ENCODE data around the gene MYBPC2. TPM values are rescaled to one million over a fixed set of nuclear protein-coding genes. Genes with fewer than 3 reads are reported as not detected.
A peak's percentile ranks its signal among the peaks of the same experiment; 100 is the strongest.
"Not testable (repeated sequence)": the region's sequence is repeated elsewhere in the genome, so short reads cannot be mapped to it uniquely, and the experiment has no call there.

The MYBPC2 gene
- polyA plus RNA-seq, 12 donors: 11.4 to 140 (median 53.8) TPM; not detected in 2

DNA sequence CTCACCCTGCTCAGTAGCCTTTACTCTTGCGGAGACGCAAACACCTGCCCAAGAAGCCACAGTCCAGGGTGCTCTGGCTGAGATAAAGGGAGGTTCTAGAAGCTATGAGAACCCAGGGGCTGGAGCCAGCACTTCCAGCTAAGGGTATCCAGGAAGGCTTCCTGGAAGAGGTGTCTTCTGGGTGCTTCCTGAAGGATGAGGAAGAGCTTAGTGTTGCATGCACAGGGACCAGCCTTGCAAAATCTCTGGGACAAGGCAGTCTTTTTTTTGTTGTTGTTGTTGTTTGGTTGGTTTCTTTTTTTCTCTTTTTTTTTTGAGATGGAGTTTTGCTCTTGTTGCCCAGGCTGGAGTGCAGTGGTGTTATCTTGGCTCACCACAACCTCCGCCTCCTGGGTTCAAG, 20.6 kb downstream of the MYBPC2 start:
- no peak for DNase-seq

DNA sequence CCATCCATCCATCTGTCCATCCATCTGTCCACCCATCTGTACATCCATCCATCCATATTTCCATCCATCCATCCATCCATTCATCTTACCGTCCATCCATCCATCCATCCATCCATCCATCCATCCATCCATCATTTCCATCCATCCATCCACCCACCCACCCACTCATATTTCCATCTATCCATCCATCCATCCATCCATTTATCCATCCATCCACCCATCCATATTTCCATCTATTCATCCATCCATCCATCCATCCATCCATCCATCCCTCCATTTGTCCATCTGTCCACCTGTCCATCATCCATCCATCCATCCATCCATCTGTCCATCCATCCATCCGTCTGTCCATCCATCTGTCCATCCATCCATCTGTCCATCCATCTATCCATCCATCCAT, 23.3 kb downstream of the MYBPC2 start:
- no peak for DNase-seq

DNA sequence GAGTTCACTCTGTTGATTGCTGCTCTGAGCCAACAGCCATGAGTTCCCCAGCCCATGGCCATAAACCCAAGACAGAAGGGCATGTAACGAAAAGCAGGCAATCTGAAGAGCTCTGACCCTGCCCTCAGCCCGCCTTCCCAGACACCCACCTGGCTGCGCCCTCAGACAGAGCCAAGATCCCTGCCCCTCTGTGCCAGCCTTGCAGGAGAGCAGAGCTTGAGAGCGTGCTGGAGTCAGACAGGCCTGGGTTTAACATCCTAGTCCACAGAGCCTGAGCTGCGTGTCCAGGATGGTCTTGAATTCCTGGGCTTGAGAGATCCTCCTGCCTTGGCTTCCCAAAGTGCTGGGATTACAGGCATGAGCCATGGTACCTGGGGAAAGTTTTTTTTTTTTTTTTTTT, 24.6 kb downstream of the MYBPC2 start:
- DNase-seq: no peak

- no peak for DNase-seq
These were observed 25.8 kb downstream of the MYBPC2 start for GRCh38 chr19:50458396-50459066.

DNA sequence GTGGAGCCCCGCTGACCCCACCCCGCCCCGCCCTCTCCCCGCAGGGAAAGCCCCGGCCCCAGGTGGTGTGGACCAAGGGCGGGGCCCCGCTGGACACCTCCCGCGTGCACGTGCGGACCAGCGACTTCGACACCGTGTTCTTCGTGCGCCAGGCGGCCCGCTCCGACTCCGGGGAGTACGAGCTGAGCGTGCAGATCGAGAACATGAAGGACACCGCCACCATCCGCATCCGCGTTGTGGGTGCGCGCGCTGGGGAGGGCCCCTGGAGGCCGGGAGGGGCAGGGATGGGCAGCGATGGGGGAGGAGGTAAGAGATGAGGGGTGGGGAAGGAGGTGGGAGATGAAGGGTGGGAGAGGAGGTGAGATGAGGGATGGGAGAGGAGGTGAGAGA, 26.4 kb downstream of the MYBPC2 start:
- no peak for DNase-seq

GRCh38 chr19:50459638-50460037, 26.9 kb downstream of the MYBPC2 start:
- no peak for DNase-seq

GRCh38 chr19:50460161-50460765, 27.6 kb downstream of the MYBPC2 start:
- DNase-seq: no peak

DNA sequence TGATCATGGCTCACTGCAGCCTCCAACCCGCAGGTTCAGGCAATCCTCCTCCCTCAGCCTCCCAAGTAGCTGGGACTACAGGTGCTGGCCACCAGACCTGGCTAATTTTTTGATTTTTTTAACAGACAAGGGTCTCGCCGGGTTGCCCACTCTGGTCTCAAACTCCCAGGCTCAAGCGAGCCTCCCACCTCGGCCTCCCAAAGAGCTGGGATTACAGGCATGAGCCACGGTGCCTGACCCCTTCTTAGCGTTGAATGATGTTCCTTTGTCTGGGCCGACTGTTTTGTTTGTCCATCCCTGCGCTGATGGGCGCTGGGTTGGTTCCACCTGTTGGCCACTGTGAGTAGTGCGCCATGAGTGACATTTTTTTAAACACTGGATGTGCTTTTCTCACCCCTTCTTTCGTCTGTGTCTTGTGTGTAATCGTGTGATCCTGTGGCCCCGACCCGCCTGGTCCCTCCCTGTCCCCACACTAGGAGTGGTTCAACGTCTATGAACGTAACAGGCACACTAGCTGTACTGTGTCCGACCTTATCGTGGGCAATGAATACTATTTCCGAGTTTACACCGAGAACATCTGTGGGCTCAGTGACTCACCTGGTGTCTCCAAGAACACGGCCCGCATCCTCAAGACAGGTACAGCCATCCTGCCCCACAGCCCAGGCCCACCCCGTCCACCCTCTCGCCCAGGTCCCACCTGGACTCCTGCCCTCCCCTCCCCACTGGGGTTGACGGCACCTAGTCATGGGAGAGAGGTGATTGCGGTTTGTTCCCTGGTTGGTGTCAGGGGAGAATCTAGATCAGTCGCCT, 28.6 kb downstream of the MYBPC2 start:
- peak; percentile 71 for DNase-seq

GRCh38 chr19:50462970-50463369, 30.3 kb downstream of the MYBPC2 start:
- no peak for DNase-seq

DNA sequence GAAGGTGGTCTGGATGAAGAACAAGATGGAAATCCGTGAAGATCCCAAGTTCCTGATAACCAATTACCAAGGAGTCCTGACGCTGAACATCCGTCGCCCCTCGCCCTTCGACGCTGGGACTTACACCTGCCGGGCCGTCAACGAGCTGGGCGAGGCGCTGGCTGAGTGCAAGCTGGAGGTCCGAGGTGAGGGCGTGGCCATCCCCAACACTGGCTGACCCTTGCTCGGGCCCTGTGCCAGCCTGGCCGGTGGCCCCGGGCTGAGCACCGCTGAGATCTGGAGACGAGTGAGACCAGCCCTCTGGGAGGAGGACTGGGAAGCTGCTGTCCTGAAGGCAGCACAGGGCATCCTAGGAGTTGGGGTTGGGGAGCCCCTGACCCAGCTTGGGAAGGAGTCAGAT, 31.7 kb downstream of the MYBPC2 start:
- no peak for DNase-seq

- DNase-seq: no peak
These were observed 32.3 kb downstream of the MYBPC2 start for GRCh38 chr19:50465000-50465399.

- peak; percentile 41 for DNase-seq
These were observed 33.5 kb downstream of the MYBPC2 start for GRCh38 chr19:50465986-50466705.

DNA sequence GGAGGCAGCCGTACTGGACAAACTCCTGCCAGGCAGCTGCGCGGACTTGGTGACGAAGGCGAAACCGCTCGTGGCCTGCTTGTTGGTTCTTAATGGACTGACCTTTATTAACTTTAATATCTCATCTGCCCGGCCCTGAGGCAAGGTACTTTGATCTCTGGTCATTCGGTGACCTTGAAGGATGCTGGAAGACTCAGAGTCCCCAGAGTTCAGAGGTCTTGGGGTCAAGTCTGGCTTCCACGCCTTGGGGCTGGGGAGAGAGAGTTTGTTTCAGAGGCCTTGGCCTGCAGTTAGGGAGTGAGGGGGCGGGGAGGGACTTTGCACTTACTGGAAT, 34.0 kb downstream of the MYBPC2 start:
- no peak for DNase-seq

DNA sequence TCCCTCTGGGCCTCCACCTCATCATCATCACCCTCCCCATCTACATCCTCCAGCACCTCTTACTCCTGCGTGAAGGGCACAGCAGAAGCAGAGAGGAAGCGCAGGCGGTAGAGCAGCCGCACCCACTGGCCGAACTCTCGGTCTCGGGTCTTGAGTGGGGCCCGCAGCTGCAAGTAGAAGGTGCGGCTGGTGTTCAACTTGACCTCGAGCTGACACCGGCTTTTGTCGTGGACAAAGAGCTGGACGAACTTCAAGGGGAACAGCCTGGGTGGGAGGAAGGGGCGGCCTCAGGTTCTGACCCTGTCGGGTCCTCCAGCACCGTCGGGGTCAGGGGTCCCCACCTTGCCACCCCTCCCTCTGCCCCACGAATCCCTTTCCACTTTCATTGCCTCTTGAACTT, 34.9 kb downstream of the MYBPC2 start:
- DNase-seq: no peak

DNA sequence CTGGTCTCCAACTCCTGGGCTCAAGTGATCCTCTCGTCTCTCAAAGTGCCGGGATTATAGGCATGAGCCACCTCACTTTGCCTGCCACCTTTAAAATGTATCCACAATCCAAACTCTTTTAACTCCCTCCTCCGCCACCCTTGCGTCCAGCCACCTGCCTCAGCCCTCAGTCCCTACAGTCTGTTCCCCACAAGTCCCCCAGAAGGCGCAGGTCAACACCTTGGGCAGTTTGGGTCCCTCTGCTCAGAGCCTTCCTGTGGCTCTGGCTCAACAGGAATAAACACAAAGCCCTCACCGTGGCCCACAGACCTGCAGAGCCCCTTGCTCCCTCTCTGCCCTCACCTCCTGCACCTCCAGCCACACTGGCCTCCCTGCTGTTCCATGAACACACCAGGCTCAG, 36.1 kb downstream of the MYBPC2 start:
- DNase-seq: no peak

DNA sequence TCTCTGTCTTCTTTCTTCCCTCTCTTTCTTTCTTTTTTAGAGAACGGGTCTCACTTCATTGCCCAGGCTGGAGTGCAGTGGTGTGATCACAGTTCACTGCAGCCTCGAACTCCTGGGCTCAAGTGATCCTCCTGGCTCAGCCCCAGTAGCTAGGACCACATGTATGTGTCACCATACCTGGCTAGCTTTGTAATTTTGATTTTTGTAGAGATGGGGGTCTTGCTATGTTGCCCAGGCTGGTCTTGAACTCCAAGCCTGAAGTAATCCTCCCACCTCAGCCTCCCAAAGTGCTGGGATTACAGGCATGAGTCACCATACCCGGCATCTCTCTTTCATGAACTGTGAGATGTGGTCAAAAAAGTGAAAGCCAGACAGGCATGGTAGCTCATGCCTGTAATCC, 40.6 kb downstream of the MYBPC2 start:
- DNase-seq: not testable (repeated sequence)

- no peak for DNase-seq
These were observed 42.4 kb downstream of the MYBPC2 start for GRCh38 chr19:50475101-50475568.

DNA sequence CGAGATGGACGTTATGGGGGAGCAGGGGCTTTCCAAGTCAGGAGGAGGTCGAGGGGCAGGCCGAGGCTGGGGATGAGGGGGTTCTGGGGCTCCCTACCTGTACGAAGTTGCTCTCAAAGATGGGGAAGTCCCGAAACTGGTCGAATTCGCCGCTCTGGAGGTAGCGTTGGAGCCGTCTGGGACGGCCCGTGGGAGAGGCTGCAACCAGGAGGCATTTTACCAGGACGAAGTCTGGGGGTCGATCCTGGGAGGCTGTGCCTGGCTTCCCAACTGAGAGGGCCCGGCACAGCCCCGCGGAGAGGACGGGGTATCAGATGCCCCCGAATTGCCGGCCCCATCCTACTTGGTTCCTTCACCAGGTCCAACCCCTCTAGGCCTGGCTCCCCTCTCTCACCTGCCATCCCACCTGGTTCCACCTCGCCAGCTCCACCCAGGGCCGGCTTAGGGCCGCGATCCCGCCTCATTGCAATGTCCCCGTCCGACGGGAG, 43.1 kb downstream of the MYBPC2 start:
- no peak for DNase-seq

DNA sequence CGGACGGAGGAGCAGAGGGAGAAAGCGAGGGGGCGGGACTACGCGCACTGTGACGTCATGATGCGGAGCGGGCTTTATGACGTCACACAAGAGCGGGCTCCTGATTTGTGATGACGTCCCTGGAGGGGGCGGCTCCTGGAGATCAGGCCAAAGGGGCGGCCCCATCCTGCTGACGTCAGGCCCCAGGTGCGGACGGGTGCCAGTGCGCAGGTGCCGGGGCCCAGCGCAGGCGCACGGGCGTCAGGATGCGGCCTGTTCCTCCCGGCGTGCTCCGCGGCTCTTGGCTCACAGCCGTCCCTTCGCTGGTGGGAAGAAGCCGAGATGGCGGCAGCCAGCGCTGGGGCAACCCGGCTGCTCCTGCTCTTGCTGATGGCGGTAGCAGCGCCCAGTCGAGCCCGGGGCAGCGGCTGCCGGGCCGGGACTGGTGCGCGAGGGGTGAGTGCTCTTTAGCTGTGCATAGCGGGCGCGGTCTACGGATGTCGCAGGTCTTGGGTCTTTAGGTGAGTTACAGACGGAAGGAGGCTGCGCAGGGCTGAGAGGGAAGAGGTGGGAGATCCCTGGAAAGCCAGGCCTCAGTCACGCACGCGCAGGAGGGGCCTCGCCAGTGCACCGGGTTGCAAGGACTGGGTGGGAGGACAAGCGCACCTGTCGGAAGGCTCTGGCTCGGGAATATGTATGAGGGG, 43.7 kb downstream of the MYBPC2 start, which contains the start of the genes EMC10 and GARIN5A:
Gene EMC10 (plus strand): TSS at position 284 of the 683 bp plus-strand sequence. CDS start 38 bp downstream, at position 322.
Gene GARIN5A (minus strand): TSS at position 625 of the 683 bp plus-strand sequence. CDS start 460 bp downstream, at position 165.
- peak; percentile 94 for DNase-seq

- DNase-seq: no peak
These were observed 44.2 kb downstream of the MYBPC2 start for GRCh38 chr19:50476907-50477238.

DNA sequence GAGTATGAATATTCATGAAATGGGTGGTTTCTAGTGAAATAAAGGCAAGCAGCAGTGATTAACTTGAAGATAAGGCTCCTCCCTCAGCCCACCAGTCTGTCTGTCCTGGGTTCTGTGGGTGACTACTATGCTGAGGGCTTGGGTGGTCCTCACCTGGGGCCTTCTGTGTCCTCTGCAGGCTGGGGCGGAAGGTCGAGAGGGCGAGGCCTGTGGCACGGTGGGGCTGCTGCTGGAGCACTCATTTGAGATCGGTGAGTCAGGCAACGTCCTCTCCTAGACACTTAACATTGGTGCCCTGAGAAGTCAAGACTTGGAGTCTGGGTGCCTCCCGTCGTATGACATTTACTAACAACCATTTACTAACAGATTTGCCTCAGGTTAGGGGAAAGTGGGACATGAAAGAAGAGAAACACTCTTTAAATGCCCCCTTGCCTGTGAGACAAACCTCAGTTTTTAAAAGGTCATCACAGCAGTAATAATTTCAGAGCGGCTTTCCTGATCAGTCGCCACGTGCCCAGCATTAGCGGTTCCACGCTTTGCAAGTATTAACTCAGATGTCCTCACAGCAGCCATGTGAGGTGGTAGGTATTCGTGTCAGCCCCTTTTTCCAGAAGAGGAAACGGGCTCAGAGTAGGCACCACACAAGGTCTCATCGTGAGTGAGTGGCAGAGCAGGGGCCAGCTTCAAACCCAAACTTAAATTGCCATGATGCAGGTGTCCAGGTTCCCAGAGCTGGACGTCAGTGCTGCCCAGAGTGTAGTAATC, 45.2 kb downstream of the MYBPC2 start:
- DNase-seq: no peak

Measured in muscle of arm (tissue), 12 donors.